Panc1 (cell line): Measurements from ENCODE around the gene GABPB1. TPM values are rescaled to one million over a fixed set of nuclear protein-coding genes. Genes with fewer than 3 reads are reported as not detected.
"Not testable (repeated sequence)": the region's sequence is repeated elsewhere in the genome, so short reads cannot be mapped to it uniquely, and the experiment has no call there.

Source experiments
- ATAC-seq: fragments of 200-7000 bp; cut with Tn5 transposase; 2 replicates; pipeline ENCODE4 v1.9.1; 2020; ENCODE audit warnings: mild to moderate bottlenecking, moderate library complexity
- BruUV-seq: library from RNA; stranded (reverse); fragments of 400-500 nt; replicated peaks from 2 replicates; lab custom pipeline; 2021; lab: Mats Ljungman, UMichigan
- CTCF ChIA-PET: fragments of 300-600 bp; sonication (Branson Sonifier 250); formaldehyde crosslinking; loops from one replicate; lab custom pipeline; 2022; ENCODE audit warnings: antibody characterized with exemption; lab: Charles Lee
- POLR2A ChIA-PET: fragments of 300-600 bp; sonication (Branson Sonifier 250); formaldehyde crosslinking; loops from one replicate; lab custom pipeline; 2022; ENCODE audit warnings: antibody characterized with exemption; lab: Charles Lee
- DNase-seq: peaks from one replicate; pipeline ENCODE4 v3.0.0-alpha.2; 2010; ENCODE audit warnings: low read depth, low spot score
- H3K27ac ChIP-seq: 2 replicates; pipeline ENCODE4 v1.5.1; 2011; ENCODE audit warnings: mild to moderate bottlenecking, low read length, inconsistent platforms
- H3K27me3 ChIP-seq: fragments of 200-500 bp; sonication (Bioruptor generic); 2 replicates; pipeline ENCODE4 v1.6.0; 2014; ENCODE audit warnings: low read length, inconsistent platforms; ENCODE audit not compliant: control insufficient read depth, insufficient read depth
- H3K36me3 ChIP-seq: fragments of 200-500 bp; sonication (Bioruptor generic); 2 replicates; pipeline ENCODE4 v1.5.1; 2014; ENCODE audit warnings: inconsistent platforms, mild to moderate bottlenecking, low read length, moderate library complexity; ENCODE audit not compliant: control insufficient read depth, insufficient read depth
- H3K4me1 ChIP-seq: 2 replicates; pipeline ENCODE4 v1.5.1; 2011; ENCODE audit warnings: inconsistent platforms, mild to moderate bottlenecking, low read length, moderate library complexity; ENCODE audit not compliant: control insufficient read depth, insufficient read depth
- H3K4me3 ChIP-seq, 2 experiments: 2 replicates each; pipeline ENCODE4 v1.5.1; 2011 to 2012; ENCODE audit warnings: low read depth in 2 of 2, low read length in 2 of 2, mild to moderate bottlenecking in 2 of 2, inconsistent platforms in 1 of 2, moderate library complexity in 1 of 2
- H3K9me3 ChIP-seq: fragments of 200-500 bp; sonication (Bioruptor generic); 2 replicates; pipeline ENCODE4 v1.5.1; 2014; ENCODE audit warnings: low read depth, mild to moderate bottlenecking, inconsistent platforms, low read length, moderate library complexity; ENCODE audit not compliant: control insufficient read depth, insufficient read depth
- CTCF ChIP-seq: fragments of 450-650 bp; IDR thresholded peaks from 2 replicates; pipeline ENCODE4 v1.5.1; 2017; ENCODE audit warnings: mild to moderate bottlenecking
- POLR2AphosphoS5 ChIP-seq: IDR thresholded peaks from 2 replicates; pipeline ENCODE4 v1.6.1; 2012; ENCODE audit warnings: mild to moderate bottlenecking, low read depth, low read length, moderate library complexity
- SIN3A ChIP-seq: IDR thresholded peaks from 2 replicates; pipeline ENCODE4 v1.6.1; 2012; ENCODE audit warnings: low read depth, mild to moderate bottlenecking, low read length, moderate library complexity, borderline replicate concordance; ENCODE audit not compliant: insufficient read depth
- TCF7L2 ChIP-seq: IDR thresholded peaks from 2 replicates; pipeline ENCODE4 v1.6.1; 2011; ENCODE audit warnings: mild to moderate bottlenecking, low read depth, low read length, inconsistent platforms
- in situ Hi-C: cut with HindIII; loops from 2 replicates; pipeline ENCODE4 v1.10.0; 2016; ENCODE audit warnings: low sequenced_read_pairs, low pct_unique_long_range_greater_than_20kb
- intact Hi-C: fragments of 100-400 bp; cut with micrococcal nuclease; formaldehyde crosslinking; loops from one replicate; pipeline ENCODE4 v1.10.0; 2022; ENCODE audit not compliant: unreplicated experiment
- total RNA-seq: library from RNA; stranded (reverse); gene quantifications from one replicate; pipeline ENCODE4 v1.2.1, GENCODE V29; 2021; ENCODE audit not compliant: unreplicated experiment
- TF ChIP-seq, protein P1 (sequence below), 2 experiments: IDR thresholded peaks; 2 replicates each; pipeline ENCODE4 v1.6.1; 2011 to 2012; ENCODE audit warnings: low read depth in 2 of 2, control low read depth in 1 of 2, low read length in 1 of 2, mild to moderate bottlenecking in 1 of 2, moderate library complexity in 1 of 2; ENCODE audit not compliant: insufficient read depth in 1 of 2

Gene GABPB1
- total RNA-seq, 1 experiment from 2014 or later, result 20.0 TPM

DNA sequence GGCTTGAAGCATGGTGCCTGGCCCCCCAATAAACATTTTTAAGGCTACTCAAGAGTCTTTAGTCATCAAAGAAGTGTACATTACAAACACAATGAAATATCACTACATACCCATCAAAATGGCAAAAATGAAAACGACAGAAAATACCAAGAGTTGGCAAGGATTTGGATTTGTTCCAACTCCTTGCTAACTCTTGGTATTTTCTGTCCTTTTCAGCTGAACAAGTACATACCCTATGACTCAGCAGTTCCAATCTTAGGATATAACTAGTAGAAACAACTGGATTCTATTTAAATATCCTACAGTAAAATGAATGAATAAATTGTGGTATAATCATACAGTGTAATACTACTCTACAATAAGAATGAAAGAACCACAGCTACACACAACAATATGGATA is 25.1 kb upstream of the GABPB1 start:
- Histone ChIP-seq H3K4me1 (no peaks in the 10 kb centered on the region), H3K36me3 (no peaks in the 10 kb centered on the region), H3K27ac (no peak overlapping the region), H3K4me3 (no peak overlapping the region), H3K27me3 (no peaks in the 10 kb centered on the region), H3K9me3 (no peaks in the 10 kb centered on the region)
- no peak for ATAC-seq
- no peak for TF ChIP-seq TCF7L2
- TF ChIP-seq, protein P1, sequence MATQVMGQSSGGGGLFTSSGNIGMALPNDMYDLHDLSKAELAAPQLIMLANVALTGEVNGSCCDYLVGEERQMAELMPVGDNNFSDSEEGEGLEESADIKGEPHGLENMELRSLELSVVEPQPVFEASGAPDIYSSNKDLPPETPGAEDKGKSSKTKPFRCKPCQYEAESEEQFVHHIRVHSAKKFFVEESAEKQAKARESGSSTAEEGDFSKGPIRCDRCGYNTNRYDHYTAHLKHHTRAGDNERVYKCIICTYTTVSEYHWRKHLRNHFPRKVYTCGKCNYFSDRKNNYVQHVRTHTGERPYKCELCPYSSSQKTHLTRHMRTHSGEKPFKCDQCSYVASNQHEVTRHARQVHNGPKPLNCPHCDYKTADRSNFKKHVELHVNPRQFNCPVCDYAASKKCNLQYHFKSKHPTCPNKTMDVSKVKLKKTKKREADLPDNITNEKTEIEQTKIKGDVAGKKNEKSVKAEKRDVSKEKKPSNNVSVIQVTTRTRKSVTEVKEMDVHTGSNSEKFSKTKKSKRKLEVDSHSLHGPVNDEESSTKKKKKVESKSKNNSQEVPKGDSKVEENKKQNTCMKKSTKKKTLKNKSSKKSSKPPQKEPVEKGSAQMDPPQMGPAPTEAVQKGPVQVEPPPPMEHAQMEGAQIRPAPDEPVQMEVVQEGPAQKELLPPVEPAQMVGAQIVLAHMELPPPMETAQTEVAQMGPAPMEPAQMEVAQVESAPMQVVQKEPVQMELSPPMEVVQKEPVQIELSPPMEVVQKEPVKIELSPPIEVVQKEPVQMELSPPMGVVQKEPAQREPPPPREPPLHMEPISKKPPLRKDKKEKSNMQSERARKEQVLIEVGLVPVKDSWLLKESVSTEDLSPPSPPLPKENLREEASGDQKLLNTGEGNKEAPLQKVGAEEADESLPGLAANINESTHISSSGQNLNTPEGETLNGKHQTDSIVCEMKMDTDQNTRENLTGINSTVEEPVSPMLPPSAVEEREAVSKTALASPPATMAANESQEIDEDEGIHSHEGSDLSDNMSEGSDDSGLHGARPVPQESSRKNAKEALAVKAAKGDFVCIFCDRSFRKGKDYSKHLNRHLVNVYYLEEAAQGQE (IDR thresholded peaks at IDR 0.05; ENCODE audit: insufficient read depth in 1 of 2, low read depth in 2 of 2, low read length in 1 of 2), result no peak
- TF ChIP-seq CTCF, result no peak
- no peak for TF ChIP-seq POLR2AphosphoS5
- TF ChIP-seq SIN3A, result no peak
- intact Hi-C loops (no loop called here), in situ Hi-C loops (no loop called here)
- POLR2A ChIA-PET, result no interaction called here
- DNase-seq, result no peak
- no TSS peak for BruUV-seq
- CTCF ChIA-PET, result interaction anchor here (0.5 kb wide), 1 partner anchor 505 kb away, joined by 3 read pairs; no protein-coding TSS in a partner anchor

DNA sequence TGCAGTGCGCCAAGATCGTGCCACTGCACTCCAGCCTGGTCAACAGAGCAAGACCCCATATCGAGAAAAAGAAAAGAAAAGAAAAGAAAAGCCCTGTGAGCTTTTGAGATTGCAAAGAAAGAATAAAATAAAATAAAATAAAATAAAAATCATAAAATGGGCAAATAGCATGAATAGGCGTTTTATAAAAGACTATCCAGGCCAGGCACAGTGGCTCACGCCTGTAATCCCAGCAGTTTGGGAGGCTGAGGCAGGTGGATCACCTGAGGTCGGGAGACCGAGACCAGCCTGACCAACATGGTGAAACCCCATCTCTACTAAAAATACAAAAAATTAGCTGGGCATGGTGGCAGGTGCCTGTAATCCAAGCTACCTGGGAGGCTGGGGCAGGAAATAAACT is 24.4 kb upstream of the GABPB1 start:
- H3K4me1 ChIP-seq, H3K9me3 ChIP-seq, ATAC-seq, DNase-seq, intact Hi-C loops, H3K27ac ChIP-seq, POLR2A ChIA-PET, BruUV-seq, H3K4me3 ChIP-seq, in situ Hi-C loops, H3K27me3 ChIP-seq, H3K36me3 ChIP-seq: not testable (repeated sequence)
- CTCF ChIA-PET, result interaction anchor here (0.5 kb wide), 1 partner anchor 506 kb away, joined by 3 read pairs; no protein-coding TSS in a partner anchor

GRCh38 chr15:50378776-50379175 is 23.8 kb upstream of the GABPB1 start:
- DNase-seq (no peak), ATAC-seq (no peak)
- TF ChIP-seq, protein P1 (IDR thresholded peaks at IDR 0.05; ENCODE audit: insufficient read depth in 1 of 2, low read depth in 2 of 2, low read length in 1 of 2), result no peak
- no peak for TF ChIP-seq POLR2AphosphoS5
- no peak for TF ChIP-seq CTCF
- no peak for TF ChIP-seq SIN3A
- TF ChIP-seq TCF7L2, result no peak
- H3K4me1 ChIP-seq, result no peaks in the 10 kb centered on the region
- H3K27ac ChIP-seq, result no peak overlapping the region
- H3K4me3 ChIP-seq, result no peak overlapping the region
- ChIA-PET CTCF (no interaction called here), POLR2A (no interaction called here)
- H3K27me3 ChIP-seq, result no peaks in the 10 kb centered on the region
- in situ Hi-C loops (no loop called here), intact Hi-C loops (no loop called here)
- no TSS peak for BruUV-seq
- H3K36me3 ChIP-seq, result no peaks in the 10 kb centered on the region
- no peaks in the 10 kb centered on the region for H3K9me3 ChIP-seq
